A673 (cell line): Measurements from ENCODE around the gene PDGFRB. TPM values are rescaled to one million over a fixed set of nuclear protein-coding genes. Genes with fewer than 3 reads are reported as not detected.

ENCODE experiments used
- BruUV-seq: library from RNA; stranded (reverse); fragments of 400-500 nt; replicated peaks from 2 replicates; lab custom pipeline; 2021; lab: Mats Ljungman, UMichigan
- CTCF ChIA-PET: fragments of 300-600 bp; sonication (Branson Sonifier 250); formaldehyde crosslinking; loops from one replicate; lab custom pipeline; 2022; ENCODE audit warnings: antibody characterized with exemption; lab: Charles Lee
- POLR2A ChIA-PET: fragments of 300-600 bp; sonication (Branson Sonifier 250); formaldehyde crosslinking; loops from one replicate; lab custom pipeline; 2022; ENCODE audit warnings: antibody characterized with exemption; ENCODE audit not compliant: low non-redundant PET; lab: Charles Lee
- DNase-seq: peaks from one replicate; pipeline ENCODE4 v3.0.0-alpha.2; 2015; ENCODE audit warnings: low spot score
- H3K27ac ChIP-seq: fragments of 200-600 bp; sonication (generic); 2 replicates; pipeline ENCODE4 v1.5.1; 2016; ENCODE audit warnings: mixed run types, low read depth, mild to moderate bottlenecking, mixed read lengths, antibody characterized with exemption, low read length; ENCODE audit not compliant: poor library complexity, severe bottlenecking
- H3K27me3 ChIP-seq: fragments of 200-600 bp; sonication (generic); replicated peaks from 2 replicates; pipeline ENCODE4 v1.6.1; 2017; ENCODE audit warnings: mixed run types, low read depth, mild to moderate bottlenecking, mixed read lengths, antibody characterized with exemption, low read length; ENCODE audit not compliant: insufficient read depth, poor library complexity
- H3K36me3 ChIP-seq: fragments of 200-600 bp; sonication (generic); 2 replicates; pipeline ENCODE4 v1.6.1; 2016; ENCODE audit warnings: mixed run types, mild to moderate bottlenecking, mixed read lengths, antibody characterized with exemption, low read length; ENCODE audit not compliant: insufficient read depth, poor library complexity, severe bottlenecking
- H3K4me1 ChIP-seq: fragments of 200-600 bp; sonication (generic); 2 replicates; pipeline ENCODE4 v1.6.1; 2017; ENCODE audit warnings: mixed run types, mild to moderate bottlenecking, mixed read lengths, antibody characterized with exemption, low read length; ENCODE audit not compliant: insufficient read depth, poor library complexity, severe bottlenecking
- H3K4me3 ChIP-seq: fragments of 200-600 bp; sonication (generic); 2 replicates; pipeline ENCODE4 v1.5.1; 2016; ENCODE audit warnings: low read depth, mixed run types, mild to moderate bottlenecking, mixed read lengths, low read length; ENCODE audit not compliant: poor library complexity, severe bottlenecking
- H3K9me3 ChIP-seq: fragments of 200-600 bp; sonication (generic); 2 replicates; pipeline ENCODE4 v1.6.1; 2016; ENCODE audit warnings: mixed run types, low read depth, mild to moderate bottlenecking, mixed read lengths, antibody characterized with exemption, low read length; ENCODE audit not compliant: poor library complexity, severe bottlenecking
- EZH2 ChIP-seq: fragments of 200-600 bp; sonication (generic); IDR thresholded peaks from 2 replicates; pipeline ENCODE4 v1.6.1; 2017; ENCODE audit warnings: borderline replicate concordance, low read depth, mild to moderate bottlenecking, mixed read lengths, antibody characterized with exemption, low read length; ENCODE audit not compliant: poor library complexity, severe bottlenecking
- intact Hi-C: fragments of 100-400 bp; cut with micrococcal nuclease; formaldehyde crosslinking; loops from one replicate; pipeline ENCODE4 v1.10.0; 2022; ENCODE audit not compliant: unreplicated experiment
- total RNA-seq: library from RNA; stranded (reverse); gene quantifications from 2 replicates; pipeline ENCODE4 v1.2.3, GENCODE V29; 2021
- TF ChIP-seq, protein P1 (sequence below): fragments of 300-800, 200-600 bp; sonication (generic); conservative IDR thresholded peaks from 2 replicates; pipeline ENCODE4 v1.5.1; 2017; ENCODE audit warnings: low read depth, mild to moderate bottlenecking, antibody characterized with exemption, low read length, moderate library complexity, mixed read lengths

PDGFRB gene
- total RNA-seq, 1 experiment from 2014 or later, result 25.9 TPM

DNA sequence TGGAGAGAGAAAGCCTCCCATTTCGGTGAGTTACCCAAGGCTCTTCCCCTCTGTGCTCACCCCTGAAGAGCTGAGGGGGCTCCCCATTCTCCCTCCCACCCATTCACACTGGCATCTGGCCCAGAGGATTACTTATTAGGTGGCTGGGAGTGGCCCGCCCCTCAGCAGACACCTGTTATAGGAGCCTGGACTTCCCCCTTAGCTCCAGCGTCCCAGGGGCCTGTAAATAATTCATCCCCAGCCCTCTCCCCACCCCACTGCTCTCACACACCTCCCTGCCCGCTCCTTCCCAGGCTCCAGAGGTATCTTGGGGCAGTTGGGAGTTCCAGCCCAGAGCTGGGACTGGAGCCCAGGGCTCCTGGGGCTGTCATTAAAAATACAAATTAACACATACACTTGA is 22.6 kb upstream of the PDGFRB start:
- no peak for DNase-seq
- Histone ChIP-seq H3K27me3 (no peaks in the 10 kb centered on the region), H3K4me3 (no peak overlapping the region), H3K36me3 (no peaks in the 10 kb centered on the region), H3K9me3 (no peaks in the 10 kb centered on the region), H3K27ac (no peak overlapping the region), H3K4me1 (no peaks in the 10 kb centered on the region)
- CTCF ChIA-PET, result no interaction called here
- intact Hi-C loops, result no loop called here
- POLR2A ChIA-PET, result interaction anchor here (0.6 kb wide), 1 partner anchor 47 kb away, joined by 3 read pairs; no protein-coding TSS in a partner anchor
- BruUV-seq, result no TSS peak
- no peak for TF ChIP-seq EZH2
- TF ChIP-seq, protein P1, sequence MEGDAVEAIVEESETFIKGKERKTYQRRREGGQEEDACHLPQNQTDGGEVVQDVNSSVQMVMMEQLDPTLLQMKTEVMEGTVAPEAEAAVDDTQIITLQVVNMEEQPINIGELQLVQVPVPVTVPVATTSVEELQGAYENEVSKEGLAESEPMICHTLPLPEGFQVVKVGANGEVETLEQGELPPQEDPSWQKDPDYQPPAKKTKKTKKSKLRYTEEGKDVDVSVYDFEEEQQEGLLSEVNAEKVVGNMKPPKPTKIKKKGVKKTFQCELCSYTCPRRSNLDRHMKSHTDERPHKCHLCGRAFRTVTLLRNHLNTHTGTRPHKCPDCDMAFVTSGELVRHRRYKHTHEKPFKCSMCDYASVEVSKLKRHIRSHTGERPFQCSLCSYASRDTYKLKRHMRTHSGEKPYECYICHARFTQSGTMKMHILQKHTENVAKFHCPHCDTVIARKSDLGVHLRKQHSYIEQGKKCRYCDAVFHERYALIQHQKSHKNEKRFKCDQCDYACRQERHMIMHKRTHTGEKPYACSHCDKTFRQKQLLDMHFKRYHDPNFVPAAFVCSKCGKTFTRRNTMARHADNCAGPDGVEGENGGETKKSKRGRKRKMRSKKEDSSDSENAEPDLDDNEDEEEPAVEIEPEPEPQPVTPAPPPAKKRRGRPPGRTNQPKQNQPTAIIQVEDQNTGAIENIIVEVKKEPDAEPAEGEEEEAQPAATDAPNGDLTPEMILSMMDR, result no peak

DNA sequence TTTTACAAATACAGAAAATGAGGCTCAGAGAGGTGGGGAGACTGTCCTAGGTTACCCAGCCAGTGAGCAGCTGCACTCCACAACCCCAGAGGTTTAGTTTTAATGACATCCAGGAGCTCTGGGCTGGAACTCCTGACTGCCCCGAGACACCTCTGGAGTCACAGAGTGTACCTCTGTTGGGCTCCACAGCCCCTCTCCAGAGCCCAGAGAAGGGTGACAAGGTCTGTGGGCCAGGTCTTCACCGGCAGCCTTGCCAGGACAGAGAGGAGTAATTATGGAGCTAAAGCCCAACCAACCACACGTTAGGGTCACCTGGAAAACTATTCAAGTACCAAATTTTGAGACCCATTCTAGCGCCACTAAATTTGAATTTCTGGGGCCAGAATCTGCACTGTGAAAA is 22.1 kb upstream of the PDGFRB start:
- TF ChIP-seq, protein P1, result no peak
- no peak for TF ChIP-seq EZH2
- H3K27me3 ChIP-seq, result no peaks in the 10 kb centered on the region
- CTCF ChIA-PET, result no interaction called here
- H3K36me3 ChIP-seq, result no peaks in the 10 kb centered on the region
- no peak overlapping the region for H3K27ac ChIP-seq
- no peaks in the 10 kb centered on the region for H3K9me3 ChIP-seq
- no peaks in the 10 kb centered on the region for H3K4me1 ChIP-seq
- no TSS peak for BruUV-seq
- DNase-seq, result no peak
- H3K4me3 ChIP-seq, result no peak overlapping the region
- intact Hi-C loops, result no loop called here
- POLR2A ChIA-PET, result no interaction called here

DNA sequence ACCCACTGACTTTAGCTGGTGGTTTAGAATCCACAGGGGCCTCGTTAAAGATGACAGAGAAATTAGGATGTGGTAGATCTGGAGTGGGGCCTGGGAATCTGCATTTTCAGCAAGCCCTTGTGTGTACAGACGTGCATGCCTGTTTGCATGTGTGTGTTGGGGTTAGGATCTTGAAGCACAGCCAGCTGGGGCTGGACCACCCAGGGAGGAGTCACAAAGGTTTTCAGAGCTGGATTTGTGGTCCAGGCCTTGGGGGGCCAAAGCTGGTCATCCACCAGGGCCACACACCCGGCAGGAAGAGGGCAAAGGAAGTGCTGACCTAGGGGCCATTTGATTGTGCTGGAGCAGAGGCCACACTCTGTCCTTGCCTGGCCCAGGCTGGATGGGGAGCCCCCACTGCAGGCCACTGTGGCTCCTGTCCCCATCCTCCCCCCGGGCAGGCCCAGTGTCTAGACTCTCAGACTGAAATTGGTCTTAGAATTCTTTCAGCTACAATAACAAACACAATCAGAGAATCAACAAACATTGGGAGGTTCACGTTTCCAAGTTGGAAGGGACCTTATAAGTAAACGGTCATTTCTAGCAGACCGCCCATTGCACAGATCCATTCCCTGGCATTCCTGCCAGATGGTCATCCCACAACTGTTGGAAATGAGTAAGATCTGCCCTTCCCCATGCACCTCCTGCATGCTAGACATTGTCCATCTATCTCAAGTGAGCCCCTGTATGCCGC is 21.3 kb upstream of the PDGFRB start:
- intact Hi-C loops, result no loop called here
- no peaks in the 10 kb centered on the region for H3K27me3 ChIP-seq
- no TSS peak for BruUV-seq
- H3K27ac ChIP-seq, result no peak overlapping the region
- TF ChIP-seq EZH2, result no peak
- no peaks in the 10 kb centered on the region for H3K4me1 ChIP-seq
- no peaks in the 10 kb centered on the region for H3K36me3 ChIP-seq
- no peak for DNase-seq
- no peak overlapping the region for H3K4me3 ChIP-seq
- CTCF ChIA-PET, result no interaction called here
- no peaks in the 10 kb centered on the region for H3K9me3 ChIP-seq
- POLR2A ChIA-PET, result no interaction called here
